HG03060 (cell line): ENCODE data around the gene DAND5.

Experiments
- ATAC-seq: cut with Tn5 transposase; IDR thresholded peaks from one replicate; pipeline ENCODE4 v1.9.1; 2021; ENCODE audit warnings: low read depth, moderate number of reproducible peaks; ENCODE audit not compliant: unreplicated experiment

The DAND5 gene

GRCh38 chr19:12991296-12991695 is 21.9 kb downstream of the DAND5 start:
- ATAC-seq, result no peak

GRCh38 chr19:12992729-12993128 is 23.4 kb downstream of the DAND5 start:
- no peak for ATAC-seq

DNA sequence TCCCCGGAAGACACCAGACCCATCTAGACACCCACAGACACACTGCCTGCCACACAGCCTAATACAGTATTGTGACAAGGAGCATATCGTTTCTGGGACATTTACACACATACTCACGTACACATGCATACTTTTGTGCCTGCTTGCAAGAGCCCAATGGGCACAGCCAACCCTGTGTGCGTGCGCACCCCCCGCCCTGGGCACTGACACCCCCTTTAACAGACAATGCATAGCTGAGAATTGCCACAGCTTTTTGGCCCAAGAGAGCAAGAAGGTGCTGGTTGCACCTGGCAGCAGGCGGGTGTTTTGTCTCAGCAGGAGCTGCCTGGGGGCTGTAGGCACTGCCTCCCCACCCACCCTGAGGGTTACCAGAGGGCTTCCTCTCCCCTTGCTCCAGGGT is 24.2 kb downstream of the DAND5 start:
- no peak for ATAC-seq

DNA sequence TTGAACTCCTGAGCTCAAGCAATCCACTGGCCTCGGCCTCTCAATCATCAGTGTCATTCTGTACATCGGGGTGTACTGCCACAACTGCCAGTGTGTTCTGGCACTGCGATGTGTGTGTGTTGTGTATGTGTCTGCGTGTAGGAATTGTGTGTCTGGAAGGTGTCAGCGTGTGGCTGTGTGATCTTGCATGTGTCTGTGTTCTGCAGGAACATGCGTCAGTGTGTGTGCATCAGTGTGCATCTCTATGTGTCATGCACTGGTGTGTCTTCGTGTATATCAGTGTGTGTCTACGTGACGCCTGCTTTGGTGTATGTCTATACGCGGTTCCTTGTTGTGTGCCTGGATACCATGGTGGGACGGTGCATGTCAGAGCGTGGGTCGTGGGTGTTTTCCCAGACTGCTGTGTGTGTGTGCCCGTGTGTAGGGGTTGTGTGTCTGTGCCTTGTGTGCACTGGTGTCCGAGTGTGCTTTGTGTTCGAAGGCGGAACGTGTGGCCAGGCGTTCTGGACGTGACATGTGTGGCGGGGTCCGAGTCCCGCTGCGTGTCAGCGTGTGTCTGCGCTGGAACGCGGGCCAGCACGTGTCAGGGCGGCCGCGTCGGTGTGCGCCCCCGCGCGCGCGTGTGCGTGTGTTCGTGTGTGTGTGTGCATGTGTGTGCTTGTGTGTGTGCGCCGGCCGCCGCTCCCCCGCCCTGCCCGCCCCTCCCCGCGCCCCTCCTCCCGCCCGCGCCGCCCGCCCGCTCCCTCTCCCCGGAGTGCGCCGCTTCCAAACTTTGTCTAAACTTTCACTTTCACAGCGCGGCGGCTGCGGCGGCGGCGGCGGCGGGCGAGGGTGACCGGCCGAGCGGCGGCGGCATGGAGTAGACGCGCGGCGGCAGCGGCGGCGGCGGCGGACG is 25.6 kb downstream of the DAND5 start, which contains the start of gene NFIX:
Gene NFIX, plus strand, starts transcription at position 775 of the 895 bp plus-strand sequence. CDS start 363 bp downstream, outside the sequence.
- no peak for ATAC-seq

- ATAC-seq, result no peak
Measured at GRCh38 chr19:12995596-12996405, 26.4 kb downstream of the DAND5 start.

DNA sequence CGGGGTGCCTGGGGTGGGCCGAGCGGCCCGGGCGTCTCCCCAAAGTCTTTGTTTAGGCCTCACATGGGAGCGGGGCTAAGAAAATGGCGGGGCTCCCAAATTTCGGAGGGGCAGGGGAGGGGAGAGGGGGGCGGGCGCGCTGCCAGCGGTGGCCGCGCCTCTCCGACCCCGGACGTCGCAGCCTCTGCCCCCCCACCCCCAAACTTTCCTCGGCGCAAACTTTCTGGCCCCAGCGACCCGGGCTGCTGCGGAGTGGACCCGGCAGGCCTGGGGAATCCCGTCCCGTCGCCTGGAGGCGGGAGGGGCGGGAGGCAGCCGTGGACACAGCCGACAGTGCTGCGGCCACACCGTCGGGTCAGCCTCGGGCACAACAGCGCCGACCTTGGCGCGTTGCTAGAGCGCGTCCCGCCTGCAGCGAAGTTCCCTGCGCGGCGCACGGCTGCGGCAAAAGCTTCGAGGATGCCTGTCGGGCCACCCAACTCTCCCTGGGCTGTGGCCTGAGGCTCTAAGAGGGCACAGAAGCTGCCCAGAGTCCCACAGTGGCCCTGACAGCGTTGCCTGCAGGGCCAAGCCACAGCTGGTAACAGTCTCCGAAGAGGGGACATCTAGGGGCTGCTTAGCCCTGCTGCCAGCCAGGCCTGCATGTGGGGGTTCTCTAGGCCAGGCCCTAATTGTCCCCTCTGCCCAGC is 27.2 kb downstream of the DAND5 start:
- no peak for ATAC-seq

DNA sequence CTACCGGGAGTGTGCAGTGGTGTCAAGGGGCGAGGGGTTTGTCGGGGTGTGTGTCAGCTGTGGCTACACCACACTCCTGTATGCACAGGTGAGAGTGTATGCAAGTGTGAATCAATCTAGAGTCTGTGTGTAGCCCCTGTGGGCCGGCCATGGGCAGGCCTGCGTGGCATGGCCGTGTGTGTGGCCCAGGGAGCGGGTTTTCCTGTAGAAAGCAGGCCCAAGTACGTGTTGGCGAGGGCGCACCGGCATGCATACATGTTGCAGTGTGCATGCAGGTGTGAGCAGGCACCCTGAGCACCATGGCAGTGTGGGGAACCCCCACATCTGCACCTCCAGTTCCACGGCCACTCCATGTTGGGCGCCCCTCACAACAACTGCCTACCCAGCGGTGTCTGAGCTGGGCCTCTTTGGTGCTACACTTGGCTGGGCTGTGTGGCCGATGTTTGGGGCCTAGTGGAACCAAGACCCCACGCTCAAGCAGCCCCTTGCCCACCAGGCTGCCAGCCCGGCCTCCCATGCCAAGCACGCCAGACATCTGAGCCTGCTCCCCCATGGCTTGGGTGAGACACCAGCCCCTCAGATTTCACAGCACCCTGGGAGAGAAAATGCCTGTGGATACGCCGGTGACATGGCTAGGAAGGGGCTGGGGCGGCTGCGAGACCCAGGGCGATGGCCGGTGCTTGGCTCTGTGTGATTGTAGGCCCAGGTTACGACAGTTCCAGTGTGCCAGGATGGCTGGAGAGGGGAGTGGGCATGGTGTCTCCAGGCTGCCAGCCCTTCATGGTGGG is 28.0 kb downstream of the DAND5 start:
- ATAC-seq, result no peak

- no peak for ATAC-seq
Measured at GRCh38 chr19:12997967-12998940, 28.9 kb downstream of the DAND5 start.

GRCh38 chr19:13001166-13001501 is 31.8 kb downstream of the DAND5 start:
- ATAC-seq, result no peak

DNA sequence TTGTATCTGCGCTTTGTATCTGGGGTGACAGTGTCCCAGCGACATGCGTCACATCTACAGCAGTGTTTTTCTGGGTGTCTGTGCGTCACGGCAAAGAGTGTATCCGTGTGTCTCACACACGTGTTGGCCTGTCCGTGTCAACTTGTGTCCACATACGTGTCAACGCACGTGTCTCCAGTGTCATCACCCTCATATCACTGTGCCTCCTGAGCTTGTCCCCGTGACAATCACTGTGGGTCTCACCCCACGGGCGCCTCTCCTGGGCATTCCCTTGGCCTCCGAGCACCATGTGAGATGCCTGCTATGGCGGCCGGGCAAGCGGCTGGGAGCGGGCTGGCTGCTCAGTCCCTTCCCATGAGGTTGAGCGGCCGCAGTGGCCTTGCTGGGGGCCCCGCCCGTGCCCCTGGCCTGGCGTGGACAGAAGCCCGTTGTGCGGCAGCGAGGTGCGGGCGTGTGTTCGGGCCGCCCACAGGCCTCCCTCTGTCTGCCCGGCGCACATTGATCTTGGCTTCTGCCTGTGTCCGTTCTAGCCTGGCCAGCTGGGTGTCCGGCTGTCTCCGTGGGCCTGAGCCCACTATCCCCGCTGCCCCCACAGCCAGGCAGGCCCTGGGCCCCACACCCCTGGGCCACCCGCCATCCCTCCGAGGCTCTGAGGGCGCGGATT is 32.3 kb downstream of the DAND5 start:
- ATAC-seq, result no peak

DNA sequence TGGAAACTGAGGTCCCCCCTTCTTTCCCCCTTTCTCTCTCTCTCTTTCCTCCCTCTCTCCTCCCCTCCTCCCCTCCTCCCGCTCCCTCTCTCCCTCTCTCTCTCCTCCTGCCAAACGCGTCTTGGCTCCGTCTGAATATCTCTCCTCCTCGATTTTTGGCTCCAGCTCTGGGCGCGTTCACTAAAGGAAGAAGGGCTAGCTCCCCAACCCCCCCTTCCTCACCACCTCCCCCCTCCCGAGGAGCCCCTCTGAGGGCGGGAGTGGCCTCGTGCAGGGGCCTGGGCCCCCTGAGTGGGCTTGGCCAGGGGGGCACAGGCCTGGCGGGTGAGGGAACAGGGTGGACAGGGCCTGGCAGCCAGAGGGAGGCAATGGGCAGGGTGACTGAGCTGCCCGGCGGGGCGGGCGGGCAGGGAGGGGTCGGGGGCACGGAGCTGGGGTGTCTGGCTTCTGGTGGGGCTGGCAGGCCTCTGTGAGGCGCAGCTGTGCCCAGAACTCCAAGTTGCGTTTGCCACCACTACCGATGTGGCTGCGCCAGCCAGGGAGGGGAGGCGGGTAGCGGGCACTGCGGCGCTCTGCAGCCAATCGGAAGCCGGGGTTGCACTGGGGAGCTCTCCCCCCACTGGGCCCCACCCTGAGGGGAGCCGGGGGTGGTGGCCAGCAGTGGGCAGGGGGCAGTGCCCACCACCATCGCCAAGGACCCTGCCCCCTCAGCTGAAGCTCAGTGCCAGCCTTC is 33.0 kb downstream of the DAND5 start:
- no peak for ATAC-seq

GRCh38 chr19:13003081-13003480 is 33.7 kb downstream of the DAND5 start:
- no peak for ATAC-seq

- no peak for ATAC-seq
Measured at GRCh38 chr19:13004273-13004672, 34.9 kb downstream of the DAND5 start.

DNA sequence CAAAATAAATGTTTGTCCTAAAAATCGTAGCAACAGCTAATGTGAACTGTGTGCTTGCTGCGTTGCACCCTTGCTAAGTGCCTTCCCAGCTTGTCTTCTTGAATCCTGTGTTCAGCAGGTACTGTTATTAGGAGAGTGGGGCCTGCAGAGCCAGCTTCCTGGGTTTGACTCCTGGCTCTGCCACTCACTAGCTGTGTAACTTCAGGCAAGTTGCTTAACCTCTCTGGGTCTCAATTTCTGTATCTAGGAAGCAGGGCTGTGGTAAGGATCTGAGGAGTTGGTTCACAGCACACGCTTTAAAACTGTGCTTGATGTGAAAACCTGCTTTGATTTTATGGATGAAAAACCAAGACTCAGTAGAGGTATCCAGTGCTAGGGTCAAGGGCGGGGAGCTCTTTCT is 35.9 kb downstream of the DAND5 start:
- no peak for ATAC-seq

DNA sequence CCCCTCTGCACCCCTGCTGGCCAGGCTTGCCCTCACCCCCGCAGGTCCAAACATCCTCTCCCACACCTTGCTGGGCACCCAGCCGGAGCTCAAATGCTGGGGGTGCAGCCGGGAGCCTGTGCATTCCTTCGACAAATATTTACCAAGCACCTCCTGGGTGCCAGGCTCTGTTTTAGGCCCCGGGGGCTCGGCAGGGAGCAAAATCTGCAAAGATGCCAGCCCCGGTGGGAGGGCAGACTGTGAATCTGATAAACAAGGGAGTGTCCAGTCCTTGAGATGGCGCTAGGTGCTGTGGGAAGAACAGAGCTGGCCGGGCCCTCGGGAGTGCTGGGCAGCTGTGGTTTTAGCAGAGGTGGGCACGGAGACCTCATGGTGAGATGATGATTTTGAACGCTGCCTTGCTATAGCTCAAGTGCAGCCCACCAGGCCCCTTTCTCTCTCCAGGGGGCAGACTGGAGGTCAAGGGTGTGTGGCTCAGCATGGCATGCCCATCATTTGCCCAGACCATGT is 36.5 kb downstream of the DAND5 start:
- no peak for ATAC-seq

DNA sequence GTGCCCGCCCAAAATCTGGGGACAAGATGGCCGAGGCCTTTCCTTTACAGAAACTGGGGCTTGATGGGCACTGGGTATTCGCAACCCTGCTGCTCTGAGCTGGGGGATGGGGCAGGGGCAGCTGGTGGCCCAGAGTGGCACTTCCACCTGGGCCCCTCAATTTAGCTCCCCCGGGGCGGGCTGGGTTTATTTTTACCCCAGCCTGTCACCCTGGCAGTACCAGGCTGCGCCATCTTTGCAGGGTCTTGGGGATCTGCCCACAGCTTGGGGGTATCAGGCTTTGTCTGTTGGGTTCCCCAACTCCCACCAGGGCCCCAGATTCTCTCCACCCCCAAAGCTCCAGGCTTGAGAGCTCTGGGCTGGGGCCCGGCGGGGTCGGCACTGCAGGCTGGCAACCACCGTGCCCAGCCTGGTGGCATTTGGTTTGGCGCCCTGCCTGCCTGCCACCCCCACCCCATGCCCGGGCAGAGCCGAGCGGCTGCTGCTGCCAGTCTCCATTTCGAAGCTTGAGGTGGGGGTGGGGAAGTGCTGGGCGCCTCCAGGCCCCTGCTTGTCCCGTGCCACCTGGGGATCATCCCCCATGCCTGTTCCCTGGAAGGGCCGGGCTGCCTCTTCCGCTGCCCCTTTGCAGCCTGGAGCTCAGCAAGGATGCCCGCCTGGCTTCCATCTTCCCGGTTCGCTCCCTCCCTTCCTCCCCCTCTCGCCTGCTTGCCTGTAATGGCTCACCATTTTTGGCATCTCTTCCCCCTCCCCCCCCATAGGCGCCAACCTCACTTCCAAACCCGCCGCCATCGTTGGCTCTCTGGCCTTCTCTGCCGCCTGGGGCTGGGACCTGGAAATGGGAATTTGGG is 37.3 kb downstream of the DAND5 start:
- ATAC-seq, result no peak
